ENCODE measurements around the gene RNF149.
"Not testable (repeated sequence)": the region's sequence is repeated elsewhere in the genome, so short reads cannot be mapped to it uniquely, and the experiment has no call there.

Gene RNF149

DNA sequence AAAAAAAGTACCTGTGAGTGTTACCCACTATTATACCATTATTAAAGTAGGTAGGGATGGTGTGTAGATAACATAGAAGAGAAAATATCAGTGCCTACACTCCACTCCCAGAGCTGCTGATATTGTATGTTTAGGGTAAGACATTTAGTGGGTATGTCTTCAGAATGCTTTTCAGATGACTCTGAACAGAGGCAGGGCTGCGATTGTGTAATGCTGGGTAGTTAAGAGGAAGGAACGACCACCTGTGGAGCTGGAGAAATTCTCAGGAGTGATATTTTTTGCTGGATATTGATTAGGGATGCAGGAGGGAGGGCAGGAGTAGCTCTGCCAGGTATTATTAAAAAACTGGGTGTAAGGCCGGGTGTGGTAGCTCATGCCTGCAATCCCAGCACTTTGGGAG lies 53.0 kb downstream of the RNF149 start:
- DNase-seq (ENCODE audit: low spot score): no peak

DNA sequence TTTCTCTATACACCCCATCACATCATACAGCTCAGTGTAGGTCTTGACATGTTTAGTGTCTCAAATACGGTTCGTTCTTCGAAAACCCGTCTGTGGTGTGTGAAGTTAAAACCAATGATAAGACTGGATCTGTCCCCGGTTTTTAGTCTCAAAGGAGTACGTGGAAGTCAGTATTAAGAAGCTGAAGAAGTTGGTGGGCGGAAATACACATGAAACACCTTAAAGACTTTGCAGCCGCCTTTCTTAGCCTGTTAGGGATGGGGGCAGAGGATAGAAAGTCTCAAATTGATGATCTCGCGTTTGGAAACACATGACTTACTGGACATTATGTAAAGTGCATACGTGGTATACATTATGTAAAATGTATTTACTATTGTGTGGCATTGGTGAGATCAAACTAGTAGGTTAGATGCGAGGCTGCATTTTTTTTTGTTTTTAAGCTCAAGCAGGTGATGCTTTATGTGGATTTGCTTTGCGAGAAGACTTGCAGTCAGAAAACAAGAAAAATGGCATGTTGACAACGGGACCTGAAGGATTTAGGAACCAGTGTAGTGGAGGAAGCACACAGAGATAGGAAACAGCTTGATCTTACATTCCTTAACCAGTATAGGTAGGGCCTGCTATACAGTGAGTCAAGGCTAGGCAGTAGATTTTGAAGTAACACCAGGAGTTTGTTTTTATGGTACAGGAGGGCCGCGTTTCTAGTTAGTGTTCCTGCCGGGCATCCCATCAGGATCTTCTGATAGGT lies 54.6 kb downstream of the RNF149 start:
- no peak for DNase-seq (ENCODE audit: low spot score)

DNA sequence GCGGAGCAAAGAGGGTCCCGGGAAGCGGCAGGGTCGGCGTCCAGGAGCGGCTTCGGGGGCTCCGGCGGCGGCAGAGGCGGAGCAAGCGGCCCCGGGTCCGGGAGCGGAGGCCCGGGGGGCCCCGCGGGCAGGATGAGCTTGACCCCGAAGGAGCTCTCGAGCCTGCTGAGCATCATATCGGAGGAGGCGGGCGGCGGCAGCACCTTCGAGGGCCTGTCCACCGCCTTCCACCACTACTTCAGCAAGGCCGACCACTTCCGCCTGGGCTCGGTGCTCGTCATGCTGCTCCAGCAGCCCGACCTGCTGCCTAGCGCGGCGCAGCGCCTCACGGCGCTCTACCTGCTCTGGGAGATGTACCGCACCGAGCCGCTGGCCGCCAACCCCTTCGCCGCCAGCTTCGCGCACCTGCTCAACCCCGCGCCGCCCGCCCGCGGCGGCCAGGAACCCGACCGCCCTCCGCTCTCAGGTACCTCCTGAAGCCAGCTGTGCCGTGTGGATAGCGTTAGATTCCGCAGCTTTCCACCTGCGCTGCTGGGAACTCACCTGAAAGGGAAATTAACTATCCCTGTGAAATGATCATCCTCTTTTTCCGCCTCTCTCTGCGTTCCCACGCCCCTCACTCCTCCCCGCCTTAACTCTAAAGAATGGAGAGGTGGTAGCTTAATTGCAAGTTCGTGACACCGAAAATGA lies 55.3 kb downstream of the RNF149 start:
- peak; percentile 48 for DNase-seq (ENCODE audit: low spot score)

DNA sequence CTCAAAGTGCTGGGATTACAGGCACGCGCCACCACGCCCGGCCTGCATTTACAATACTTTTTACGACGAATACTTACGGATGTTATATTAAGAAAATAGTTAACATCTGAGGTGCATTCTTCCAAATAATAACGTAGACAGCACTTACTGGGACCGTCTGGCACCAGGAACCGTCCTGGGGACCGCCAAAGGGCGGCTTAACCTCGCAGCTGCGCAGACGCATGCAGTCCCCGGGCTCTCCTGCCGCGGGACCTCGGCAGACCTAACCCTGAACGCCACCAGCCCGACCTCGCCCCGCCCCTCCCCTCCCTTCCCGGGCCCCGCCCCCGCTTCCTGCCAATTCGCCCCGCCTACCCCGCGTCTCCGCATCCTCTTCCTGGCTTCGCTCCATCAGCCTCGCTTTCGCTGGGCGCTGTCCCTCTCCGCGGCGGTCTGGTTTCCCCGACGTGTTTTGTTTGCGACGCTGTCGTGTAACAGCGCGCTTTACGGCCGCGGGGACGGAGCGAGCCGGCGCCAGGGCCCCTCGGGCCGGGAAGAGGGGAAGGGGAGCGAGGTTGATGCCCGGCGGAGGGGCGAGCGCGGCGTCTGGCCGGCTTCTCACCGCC lies 56.0 kb downstream of the RNF149 start, which contains the start of gene CNOT11:
Gene CNOT11 (plus strand): TSS at position 479 of the 605 bp plus-strand sequence. CDS start 79 bp downstream, at position 558.
- DNase-seq (ENCODE audit: low spot score): peak; percentile 99

DNA sequence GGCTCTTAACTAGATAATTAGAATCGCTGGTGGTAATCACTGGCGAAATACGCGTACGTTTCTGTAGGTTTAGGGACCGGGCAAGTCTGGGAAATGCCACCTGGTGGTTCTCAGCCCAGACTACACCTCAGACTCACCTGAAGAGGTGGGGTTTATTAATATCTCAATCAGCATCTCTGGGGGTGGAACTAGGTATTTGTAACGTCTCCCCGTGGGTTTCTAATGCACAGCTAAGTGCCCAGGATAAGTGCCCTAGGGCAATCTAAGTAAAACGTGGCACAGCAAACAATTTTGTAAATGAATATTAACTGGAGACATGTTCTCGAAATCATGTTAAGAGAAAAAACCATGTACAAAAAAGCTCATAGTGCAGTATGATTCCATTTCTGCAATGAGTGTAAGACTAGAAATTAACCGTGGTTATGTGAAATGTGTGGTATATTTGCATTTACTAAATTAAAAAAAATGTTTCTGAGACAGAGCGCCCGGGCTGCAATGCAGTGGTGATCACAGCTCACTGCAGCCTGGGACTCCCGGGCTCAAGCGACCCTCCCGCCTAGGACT lies 56.6 kb downstream of the RNF149 start:
- DNase-seq (ENCODE audit: low spot score): no peak

DNA sequence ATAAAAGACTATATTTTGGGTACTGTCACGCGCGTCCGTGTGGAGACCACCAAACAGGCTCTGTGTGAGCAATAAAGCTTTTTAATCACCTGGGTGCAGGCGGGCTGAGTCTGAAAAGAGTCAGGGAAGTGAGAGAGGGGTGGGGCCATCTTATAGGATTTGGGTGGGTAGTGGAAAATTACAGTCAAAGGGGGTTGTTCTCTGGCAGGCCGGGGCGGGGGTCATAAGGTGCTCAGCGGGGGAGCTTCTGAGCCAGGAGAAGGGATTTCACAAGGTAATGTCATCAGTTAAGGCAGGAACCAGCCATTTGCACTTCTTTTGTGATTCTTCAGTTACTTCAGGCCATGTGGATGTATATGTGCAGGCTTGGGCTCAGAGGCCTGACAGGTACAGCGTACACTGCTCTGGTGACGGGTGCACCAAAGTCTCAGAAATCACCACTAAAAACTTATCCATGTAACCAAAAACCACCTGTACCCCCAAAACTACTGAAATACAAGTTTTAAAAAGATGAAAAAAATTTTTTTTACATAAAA lies 57.2 kb downstream of the RNF149 start:
- DNase-seq (ENCODE audit: low spot score): not testable (repeated sequence)

DNA sequence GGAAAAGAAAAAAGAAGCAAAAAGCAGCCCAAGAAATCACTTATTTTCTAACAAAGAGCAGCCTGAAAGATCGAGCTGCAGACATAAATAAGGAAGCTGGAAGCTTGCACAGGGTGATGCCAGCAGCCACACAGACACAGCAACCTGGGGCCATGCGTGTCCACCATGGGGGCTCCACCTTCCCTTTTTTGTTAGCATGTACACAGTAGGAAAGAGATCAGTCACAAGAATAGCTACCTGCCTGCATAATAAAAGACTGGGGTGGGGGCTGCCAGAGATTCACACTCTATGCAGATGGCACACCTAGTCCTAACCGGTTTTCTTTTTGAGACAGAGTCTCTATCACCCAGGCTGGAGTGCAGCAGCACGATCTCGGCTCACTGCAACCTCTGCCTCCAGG lies 58.7 kb downstream of the RNF149 start:
- DNase-seq (ENCODE audit: low spot score): no peak

DNA sequence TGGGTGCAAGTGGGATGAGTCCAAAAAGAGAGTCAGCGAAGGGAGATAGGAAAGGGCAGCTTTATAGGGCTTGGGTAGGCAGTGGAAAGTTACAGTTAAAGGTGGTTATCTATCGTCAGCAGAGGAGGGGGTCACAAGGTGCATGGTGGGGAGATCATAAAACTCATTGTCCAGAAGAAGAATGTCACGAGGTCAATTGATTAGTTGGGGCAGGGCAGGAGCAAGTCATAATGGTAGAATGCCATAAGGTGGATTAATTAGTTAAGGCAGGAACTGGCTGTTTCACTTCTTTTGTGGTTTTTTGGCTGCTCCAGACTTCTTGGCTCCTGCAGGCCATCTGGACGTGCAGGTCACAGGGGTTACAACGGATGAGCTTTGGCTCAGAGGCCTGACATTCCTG lies 59.7 kb downstream of the RNF149 start:
- DNase-seq (ENCODE audit: low spot score): not testable (repeated sequence)

DNA sequence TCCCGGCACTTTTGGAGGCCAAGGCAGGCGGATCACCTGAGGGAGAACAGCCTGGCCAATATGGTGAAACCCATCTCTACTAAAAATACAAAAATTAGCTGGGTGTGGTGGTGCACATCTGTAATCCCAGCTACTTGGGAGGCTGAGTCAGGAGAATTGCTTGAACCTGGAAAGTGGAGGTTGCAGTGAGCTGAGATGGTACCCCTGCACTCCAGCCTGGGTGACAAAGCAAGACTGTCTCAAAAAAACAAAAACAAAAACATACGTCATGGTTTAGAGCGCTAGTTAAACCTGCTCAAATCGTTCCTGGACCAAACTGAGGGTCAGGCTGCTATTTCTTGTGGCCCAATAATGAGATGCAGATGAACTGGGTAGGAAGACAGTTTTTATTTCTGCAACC lies 63.0 kb downstream of the RNF149 start:
- DNase-seq (ENCODE audit: low spot score): not testable (repeated sequence)

DNA sequence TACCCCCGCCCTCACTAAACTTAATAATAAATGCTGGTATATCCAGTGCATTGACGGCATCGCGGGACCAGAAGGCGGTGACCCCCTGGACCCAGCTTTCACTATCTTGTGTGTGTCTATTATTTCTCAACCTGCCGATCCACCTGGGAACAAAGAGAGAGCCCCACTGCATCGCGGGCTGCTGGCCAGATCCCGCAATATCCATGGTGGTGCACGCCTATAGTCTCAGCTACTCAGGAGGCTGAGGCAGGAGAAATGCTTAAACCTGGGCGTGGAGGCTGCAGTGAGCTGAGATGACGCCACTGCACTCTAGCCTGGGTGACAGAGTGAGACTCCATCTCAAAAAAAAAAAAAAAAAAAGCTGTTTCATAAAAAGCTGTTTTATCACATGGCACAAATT lies 63.6 kb downstream of the RNF149 start:
- DNase-seq (ENCODE audit: low spot score): not testable (repeated sequence)

DNA sequence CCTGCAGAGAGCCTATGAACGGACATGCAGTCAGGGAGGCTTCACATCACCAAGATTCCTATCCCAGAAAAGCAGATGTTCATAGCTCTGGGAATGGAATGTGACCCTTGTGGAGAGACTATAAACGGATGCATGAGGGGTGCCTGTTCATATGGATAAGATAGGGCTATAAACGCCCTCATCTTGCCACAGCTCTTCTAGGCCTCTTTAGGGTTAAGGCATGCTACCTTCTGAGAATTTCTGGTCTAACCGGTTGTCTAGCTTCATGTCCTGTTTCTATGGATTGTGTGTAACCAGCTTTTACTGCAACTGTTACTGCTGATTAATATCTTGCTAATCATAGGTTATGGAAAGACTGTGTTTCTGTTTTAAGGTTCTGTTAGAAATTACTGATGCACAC lies 64.1 kb downstream of the RNF149 start:
- DNase-seq (ENCODE audit: low spot score): not testable (repeated sequence)

DNA sequence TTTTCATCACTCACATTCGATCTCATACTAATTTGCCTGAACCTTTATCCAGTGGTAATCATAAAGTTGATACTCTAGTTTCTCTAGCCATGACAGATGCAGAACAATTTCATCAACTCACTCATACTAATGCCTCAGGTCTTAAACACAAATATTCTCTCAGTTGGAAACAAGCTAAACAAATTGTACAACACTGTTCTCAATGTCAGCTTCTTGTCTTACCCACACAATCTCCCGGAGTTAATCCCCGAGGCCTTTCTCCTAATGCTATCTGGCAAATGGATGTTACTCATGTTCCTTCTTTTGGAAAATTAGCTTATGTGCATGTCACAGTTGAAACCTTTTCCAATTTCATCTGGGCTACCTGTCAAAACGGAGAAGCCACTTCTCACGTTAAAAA lies 67.3 kb downstream of the RNF149 start:
- DNase-seq (ENCODE audit: low spot score): no peak

DNA sequence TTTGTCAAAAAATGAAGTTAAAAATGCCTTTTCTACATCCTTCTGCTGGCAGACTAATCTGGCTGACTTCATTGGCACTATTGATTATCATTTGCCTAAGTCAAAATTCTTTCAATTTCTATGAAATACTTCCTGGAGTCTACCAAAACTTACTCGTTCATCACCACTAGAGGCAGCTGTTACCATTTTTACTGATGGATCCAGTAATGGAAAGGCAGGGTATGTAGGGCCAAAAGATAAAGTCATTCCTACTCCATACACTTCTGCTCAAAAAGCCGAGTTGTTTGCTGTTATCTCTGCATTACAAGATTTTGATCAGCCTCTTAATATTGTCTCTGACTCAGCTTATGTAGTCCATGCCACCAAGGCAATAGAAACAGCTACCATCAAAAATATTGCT lies 67.8 kb downstream of the RNF149 start:
- DNase-seq (ENCODE audit: low spot score): not testable (repeated sequence)

DNA sequence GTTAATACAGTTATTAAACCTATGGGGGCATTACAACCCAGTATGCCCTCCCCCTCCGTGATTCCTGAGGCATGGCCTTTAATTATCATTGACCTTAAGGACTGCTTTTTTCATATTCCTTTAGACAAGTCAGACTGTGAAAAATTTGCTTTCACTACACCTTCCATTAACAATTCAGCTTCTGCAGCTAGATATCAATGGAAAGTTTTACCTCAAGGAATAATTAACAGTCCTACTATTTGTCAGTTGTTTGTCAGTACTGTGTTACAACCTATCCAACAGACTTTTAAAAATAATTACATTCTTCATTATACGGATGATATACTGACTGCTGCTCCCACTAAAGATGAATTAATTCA lies 68.8 kb downstream of the RNF149 start:
- not testable (repeated sequence) for DNase-seq (ENCODE audit: low spot score)

DNA sequence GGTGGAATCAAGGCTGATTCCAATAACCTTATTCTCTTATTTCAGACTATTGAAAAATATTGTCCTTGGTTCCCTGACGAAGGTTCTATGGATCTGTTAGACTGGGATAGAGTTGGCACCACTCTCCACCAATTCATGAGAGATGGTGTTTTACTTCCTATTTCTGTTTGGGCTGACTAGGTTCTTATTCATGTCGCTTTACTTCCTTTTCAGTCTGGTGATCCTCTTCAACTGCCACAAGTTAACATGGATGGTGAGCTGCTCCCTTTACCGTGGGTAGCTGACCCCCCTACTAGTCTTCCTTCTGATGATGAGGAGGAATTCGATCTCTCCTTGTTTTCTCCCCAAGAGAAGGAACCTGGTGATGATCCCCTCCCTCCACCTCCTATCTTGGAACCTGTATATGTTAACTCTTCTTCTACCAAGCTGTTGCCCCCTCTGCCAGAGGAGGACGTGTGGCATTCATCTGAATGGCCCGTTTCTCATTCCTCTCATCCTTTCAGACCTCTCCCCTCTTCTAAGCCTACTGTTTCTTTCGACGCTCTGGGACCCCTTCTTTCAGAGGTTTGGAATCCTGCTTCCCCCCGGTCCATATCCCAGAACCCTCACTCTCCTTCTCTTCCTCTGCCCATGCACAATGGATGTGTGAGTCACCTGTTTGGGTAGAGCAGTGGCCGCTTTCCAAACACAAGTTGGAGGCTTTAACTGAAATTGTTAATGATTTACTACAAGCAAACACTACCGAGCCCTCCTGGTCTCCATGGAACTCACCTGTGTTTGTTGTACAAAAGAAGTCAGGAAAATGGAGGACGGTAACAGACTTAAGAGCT lies 69.4 kb downstream of the RNF149 start:
- no peak for DNase-seq (ENCODE audit: low spot score)

DNA sequence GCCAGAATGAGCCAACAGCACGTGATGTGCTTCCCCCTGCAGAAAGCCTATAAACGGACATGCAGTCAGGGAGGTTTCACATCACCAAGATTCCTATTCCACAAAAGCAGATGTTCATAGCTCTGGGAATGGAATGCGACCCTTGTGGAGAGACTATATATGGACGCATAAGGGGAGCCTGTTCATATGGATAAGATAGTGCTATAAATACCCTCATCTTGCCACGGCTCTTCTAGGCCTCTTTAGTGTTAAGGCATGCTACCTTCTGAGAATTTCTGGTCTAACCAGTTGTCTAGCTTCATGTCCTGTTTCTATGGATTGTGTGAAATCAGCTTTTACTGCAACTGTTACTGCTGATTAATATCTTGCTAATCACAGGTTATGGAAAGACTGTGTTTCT lies 70.6 kb downstream of the RNF149 start:
- DNase-seq (ENCODE audit: low spot score): not testable (repeated sequence)

DNA sequence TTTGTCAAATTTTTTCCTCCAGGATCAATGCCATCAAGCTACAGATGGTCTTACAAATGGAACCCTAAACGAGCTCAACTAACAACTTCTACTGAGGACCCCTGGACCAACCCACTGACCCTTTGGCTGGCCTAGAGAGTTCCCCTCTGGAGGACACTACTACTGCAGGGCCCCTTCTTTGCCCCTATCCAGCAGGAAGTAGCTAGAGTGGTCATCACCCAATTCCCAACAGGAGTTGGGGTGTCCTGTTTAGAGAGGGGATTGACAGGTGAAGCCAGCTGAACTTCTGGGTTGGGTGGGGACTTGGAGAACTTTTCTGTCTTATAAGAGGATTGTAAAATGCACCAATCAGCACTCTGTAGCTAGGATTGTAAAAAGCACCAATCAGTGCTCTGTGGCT lies 72.5 kb downstream of the RNF149 start:
- DNase-seq (ENCODE audit: low spot score): not testable (repeated sequence)

DNA sequence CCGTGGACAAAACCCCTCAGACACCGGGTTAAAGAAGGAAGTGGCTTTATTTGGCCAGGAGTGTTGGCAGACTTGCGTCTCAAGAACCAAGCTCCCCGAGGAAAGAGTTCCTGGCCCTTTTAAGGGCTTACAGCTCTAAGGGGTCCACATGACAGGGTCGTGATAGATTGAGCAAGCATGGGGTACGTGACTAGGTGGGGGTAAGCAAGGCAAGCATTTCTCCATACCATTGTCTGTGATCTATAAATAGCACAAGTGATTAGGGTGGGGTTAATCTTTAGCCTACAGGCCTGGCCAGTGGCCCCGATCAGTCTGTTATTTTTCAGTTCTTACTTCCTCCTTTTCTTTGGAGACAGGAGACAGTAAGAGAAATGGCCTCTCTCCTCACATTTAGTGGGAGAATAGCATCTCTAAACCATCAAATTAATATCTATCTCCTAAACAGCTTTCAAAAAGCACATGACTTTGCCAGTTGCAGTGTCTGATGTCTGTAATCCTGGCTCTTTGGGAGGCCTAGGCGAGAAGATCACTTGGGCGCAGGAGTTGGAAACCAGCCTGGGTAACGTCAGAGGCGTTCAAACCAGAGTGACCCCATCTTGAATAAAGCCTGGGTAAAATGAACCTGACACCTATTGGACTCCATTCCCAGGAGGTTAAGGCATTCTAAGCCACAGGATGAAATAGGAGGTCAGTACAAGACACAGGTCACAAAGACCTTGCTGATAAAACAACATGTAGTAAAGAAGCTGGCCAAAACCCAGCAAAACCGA lies 74.1 kb downstream of the RNF149 start:
- no peak for DNase-seq (ENCODE audit: low spot score)

DNA sequence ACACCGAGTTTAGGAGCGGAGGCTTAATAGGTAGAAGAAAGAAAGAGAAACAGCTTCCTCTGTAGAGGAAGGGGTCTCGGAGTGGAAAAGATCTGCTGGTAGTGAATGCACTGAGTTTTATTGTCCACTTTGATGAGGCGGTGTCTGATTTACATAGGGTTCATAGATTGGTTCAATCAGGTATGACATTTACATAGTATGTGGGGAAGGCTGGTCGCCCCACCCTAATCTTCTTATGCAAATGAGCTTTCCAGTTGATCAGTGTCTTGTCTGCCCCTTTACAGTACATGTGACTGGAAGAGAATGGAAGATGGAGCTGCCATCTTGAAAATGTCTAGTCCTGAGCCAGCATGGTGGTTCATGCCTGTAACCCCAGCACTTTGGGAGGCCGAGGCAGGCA lies 75.7 kb downstream of the RNF149 start:
- no peak for DNase-seq (ENCODE audit: low spot score)

DNA sequence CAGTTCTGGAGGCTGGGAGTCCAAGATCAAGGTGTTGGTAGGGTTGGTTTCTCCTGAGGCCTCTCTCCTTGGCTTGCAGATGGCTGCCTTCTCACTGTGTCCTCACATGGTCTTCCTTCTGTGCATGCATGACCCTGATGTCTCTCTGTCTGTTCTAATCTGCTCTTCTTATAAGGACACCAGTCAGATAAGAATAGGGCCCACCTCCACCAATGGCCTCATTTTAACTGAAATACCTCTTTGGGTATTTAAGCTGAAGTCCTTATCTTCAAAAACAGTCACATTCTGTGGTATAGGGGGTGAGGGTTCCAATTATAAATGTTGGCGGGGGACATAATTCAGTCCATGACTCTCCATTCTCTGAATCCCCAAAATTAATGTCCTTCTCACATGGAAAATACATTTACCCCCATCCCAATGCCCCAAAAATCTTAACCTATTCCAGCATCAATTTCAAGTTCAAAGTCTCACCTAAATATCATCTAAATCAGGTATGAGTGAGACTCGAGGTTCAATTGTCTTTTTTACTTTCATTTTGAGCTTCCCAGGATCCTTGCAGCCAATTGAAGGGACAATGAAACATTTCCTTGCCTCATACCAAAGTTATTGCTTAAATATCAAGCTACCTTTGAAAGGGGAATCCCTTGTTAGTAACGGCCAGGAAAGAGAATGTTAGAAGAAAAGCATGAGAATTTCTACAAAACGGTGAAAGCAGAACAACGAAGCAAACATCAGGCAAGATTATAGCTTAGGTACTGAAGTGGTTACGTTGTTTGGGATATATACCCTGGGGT lies 76.4 kb downstream of the RNF149 start:
- DNase-seq (ENCODE audit: low spot score): no peak

Measured in AG08395 (cell line).